Measurements from ENCODE around the gene PTPRD. TPM values are rescaled to one million over a fixed set of nuclear protein-coding genes. Genes with fewer than 3 reads are reported as not detected.

PTPRD gene
- total RNA-seq, 1 donor from 2014 or later: 109 TPM

DNA sequence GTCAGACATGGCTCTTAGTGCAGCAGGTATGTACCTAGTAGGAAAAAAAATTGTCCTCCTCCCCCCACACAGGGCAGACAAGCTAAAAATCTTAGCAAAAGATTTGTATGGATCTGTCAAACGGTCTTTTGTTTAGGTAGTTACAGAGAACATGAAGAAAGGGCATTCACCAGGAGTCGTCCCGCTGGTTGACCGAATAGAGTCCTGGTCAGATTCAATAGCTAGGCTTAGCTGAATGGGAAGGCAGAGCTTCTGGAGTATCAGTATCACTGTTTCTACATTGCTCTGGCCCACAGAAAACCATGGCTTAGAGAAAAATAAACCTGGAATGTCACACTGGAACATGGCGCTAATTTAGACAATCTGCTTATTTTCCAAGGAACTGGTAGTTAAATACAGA lies 642.3 kb downstream of the PTPRD start:
- no peak for DNase-seq (ENCODE audit: low spot score in 2 of 2, unreplicated experiment in 2 of 2)
- no peaks in the 10 kb centered on the region for H3K27me3 Mint-ChIP-seq (ENCODE audit: low read depth)
- H3K36me3 Mint-ChIP-seq: no peaks in the 10 kb centered on the region
- H3K27ac Mint-ChIP-seq: no peak overlapping the region
- H3K9me3 Mint-ChIP-seq: no peaks in the 10 kb centered on the region
- TF ChIP-seq, protein P1, sequence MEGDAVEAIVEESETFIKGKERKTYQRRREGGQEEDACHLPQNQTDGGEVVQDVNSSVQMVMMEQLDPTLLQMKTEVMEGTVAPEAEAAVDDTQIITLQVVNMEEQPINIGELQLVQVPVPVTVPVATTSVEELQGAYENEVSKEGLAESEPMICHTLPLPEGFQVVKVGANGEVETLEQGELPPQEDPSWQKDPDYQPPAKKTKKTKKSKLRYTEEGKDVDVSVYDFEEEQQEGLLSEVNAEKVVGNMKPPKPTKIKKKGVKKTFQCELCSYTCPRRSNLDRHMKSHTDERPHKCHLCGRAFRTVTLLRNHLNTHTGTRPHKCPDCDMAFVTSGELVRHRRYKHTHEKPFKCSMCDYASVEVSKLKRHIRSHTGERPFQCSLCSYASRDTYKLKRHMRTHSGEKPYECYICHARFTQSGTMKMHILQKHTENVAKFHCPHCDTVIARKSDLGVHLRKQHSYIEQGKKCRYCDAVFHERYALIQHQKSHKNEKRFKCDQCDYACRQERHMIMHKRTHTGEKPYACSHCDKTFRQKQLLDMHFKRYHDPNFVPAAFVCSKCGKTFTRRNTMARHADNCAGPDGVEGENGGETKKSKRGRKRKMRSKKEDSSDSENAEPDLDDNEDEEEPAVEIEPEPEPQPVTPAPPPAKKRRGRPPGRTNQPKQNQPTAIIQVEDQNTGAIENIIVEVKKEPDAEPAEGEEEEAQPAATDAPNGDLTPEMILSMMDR (IDR thresholded peaks at IDR 0.05; ENCODE audit: unreplicated experiment): no peak
- H3K4me1 Mint-ChIP-seq: peaks cover 10% of the 10 kb centered on the region
- H3K4me3 Mint-ChIP-seq: no peak overlapping the region

DNA sequence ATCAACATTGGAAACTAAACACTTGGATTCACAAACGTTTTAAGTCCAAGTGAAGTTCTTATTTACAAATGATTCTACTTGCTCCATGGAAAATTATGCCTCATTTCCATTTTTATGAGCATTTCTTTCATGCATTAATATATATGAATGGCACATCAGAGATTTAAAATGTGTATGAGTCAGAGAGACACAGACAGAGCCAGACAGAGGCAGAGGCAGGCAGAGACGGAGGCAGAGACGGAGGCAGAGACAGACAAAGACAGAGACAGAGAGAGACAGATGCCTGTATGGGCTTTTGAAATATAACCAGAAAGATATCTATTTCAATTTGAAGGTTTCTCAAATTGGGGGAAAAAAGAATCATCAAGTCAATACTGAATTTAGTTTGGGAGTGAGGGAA lies 649.0 kb downstream of the PTPRD start:
- H3K4me3 Mint-ChIP-seq: no peak overlapping the region
- H3K36me3 Mint-ChIP-seq: no peaks in the 10 kb centered on the region
- H3K9me3 Mint-ChIP-seq: no peaks in the 10 kb centered on the region
- H3K4me1 Mint-ChIP-seq: peaks cover 26% of the 10 kb centered on the region
- H3K27me3 Mint-ChIP-seq (ENCODE audit: low read depth): peaks cover 5% of the 10 kb centered on the region
- no peak overlapping the region for H3K27ac Mint-ChIP-seq
- no peak for DNase-seq (ENCODE audit: low spot score in 2 of 2, unreplicated experiment in 2 of 2)
- TF ChIP-seq, protein P1 (IDR thresholded peaks at IDR 0.05; ENCODE audit: unreplicated experiment): no peak

DNA sequence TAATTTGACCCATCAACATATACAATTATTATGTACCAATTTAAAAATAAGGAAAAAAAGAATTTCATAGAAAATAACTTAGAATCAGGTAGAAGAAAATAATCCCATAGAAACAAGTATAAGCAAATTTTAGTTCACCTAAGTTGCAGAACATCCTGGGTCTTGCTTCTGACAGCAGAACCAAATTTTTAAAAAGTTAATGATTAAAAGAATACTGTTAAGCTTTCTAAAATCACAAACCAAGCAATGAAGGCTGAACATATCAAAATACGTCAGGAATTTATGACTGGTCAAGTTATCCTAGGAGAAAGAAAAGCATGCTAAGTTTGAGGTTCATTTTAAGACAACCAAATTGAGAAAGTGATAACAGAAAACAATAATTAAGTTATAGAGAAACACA lies 650.9 kb downstream of the PTPRD start:
- H3K4me3 Mint-ChIP-seq: no peak overlapping the region
- peaks cover 5% of the 10 kb centered on the region for H3K27me3 Mint-ChIP-seq (ENCODE audit: low read depth)
- H3K4me1 Mint-ChIP-seq: peaks cover 26% of the 10 kb centered on the region
- DNase-seq (ENCODE audit: low spot score in 2 of 2, unreplicated experiment in 2 of 2): no peak
- no peak overlapping the region for H3K27ac Mint-ChIP-seq
- H3K9me3 Mint-ChIP-seq: no peaks in the 10 kb centered on the region
- TF ChIP-seq, protein P1 (IDR thresholded peaks at IDR 0.05; ENCODE audit: unreplicated experiment): no peak
- H3K36me3 Mint-ChIP-seq: no peaks in the 10 kb centered on the region

DNA sequence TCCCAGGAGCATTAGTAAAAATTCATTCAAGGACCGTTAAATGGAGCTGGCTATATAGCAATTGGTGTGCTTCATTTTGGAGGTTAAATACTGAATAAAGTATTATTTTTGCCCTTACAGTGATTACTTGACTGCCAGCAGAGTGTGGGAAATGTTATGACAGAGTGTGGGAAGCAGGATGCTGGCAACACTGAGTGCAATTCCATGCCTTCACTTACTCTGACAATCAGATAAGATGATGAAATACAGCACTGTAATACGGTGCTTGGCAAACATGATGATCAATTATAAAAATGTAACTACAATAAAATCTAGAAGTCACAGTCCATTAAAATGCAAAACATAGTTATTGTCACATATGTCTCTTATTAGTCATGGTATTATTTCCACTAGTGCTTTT lies 651.3 kb downstream of the PTPRD start:
- H3K36me3 Mint-ChIP-seq: no peaks in the 10 kb centered on the region
- no peak for DNase-seq (ENCODE audit: low spot score in 2 of 2, unreplicated experiment in 2 of 2)
- H3K9me3 Mint-ChIP-seq: no peaks in the 10 kb centered on the region
- H3K4me1 Mint-ChIP-seq: peaks cover 24% of the 10 kb centered on the region
- no peak overlapping the region for H3K4me3 Mint-ChIP-seq
- peaks cover 5% of the 10 kb centered on the region for H3K27me3 Mint-ChIP-seq (ENCODE audit: low read depth)
- TF ChIP-seq, protein P1 (IDR thresholded peaks at IDR 0.05; ENCODE audit: unreplicated experiment): no peak
- no peak overlapping the region for H3K27ac Mint-ChIP-seq

DNA sequence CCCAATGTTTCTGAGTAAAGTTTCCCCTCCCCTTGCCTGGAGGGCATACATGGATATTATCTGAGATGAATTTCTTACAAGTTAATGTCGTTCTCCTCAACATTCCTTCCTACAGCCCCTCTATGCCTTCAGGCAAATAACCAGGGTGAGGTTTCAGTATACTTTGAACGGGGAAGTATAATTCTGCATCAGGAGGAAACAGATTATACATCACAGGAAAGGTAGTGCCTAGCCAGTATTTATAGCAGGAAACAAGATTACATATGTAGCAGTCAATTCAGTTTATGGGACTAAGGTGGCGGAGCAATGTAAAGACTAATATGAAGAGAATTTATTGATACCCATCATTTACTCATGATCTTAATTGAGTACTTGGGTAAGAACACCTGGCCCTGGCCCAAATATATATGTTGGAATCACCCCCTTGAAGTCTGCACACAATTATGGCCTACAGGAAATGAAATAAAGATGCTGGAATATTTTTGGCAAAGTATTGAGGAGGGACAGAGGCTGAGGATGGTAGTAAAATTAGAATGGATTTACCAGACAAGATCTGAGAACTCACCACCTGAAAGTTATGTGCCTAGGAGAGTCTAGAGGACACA lies 661.1 kb downstream of the PTPRD start:
- DNase-seq (ENCODE audit: low spot score in 2 of 2, unreplicated experiment in 2 of 2): no peak
- Mint-ChIP-seq H3K4me3 (no peak overlapping the region), H3K9me3 (peaks cover 7% of the 10 kb centered on the region), H3K36me3 (no peaks in the 10 kb centered on the region), H3K4me1 (peaks cover 17% of the 10 kb centered on the region), H3K27me3 (ENCODE audit: low read depth) (no peaks in the 10 kb centered on the region), H3K27ac (no peak overlapping the region)
- TF ChIP-seq, protein P1 (IDR thresholded peaks at IDR 0.05; ENCODE audit: unreplicated experiment): no peak

DNA sequence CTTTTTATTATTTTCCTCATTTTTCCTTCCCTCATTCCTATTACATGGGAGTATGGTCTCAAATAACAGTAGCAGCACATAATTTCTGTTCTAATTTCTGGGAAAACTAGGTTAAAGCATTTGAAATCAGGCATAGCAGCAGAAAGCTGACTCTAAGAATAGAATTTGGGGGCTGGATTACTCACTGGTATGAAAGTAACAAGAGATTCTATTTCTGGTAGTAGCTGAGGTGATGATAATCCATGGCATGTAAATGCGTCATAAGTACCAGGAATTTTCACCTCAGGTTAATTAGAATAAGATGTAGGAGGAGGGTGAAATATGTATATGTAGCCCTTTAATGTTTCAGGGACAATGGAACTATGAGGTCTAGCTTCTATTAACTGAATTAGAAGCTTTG lies 662.0 kb downstream of the PTPRD start:
- H3K9me3 Mint-ChIP-seq: peaks cover 7% of the 10 kb centered on the region
- H3K27ac Mint-ChIP-seq: peak overlapping the region; percentile 2
- H3K36me3 Mint-ChIP-seq: no peaks in the 10 kb centered on the region
- no peak for DNase-seq (ENCODE audit: low spot score in 2 of 2, unreplicated experiment in 2 of 2)
- no peak overlapping the region for H3K4me3 Mint-ChIP-seq
- H3K27me3 Mint-ChIP-seq (ENCODE audit: low read depth): no peaks in the 10 kb centered on the region
- H3K4me1 Mint-ChIP-seq: peaks cover 17% of the 10 kb centered on the region
- TF ChIP-seq, protein P1 (IDR thresholded peaks at IDR 0.05; ENCODE audit: unreplicated experiment): no peak

Measured in mesothelial cell of epicardium (in vitro differentiated cells).